ENCODE measurements around the gene ABHD8. TPM values are rescaled to one million over a fixed set of nuclear protein-coding genes. Genes with fewer than 3 reads are reported as not detected.

The ABHD8 gene
- total and polyA plus RNA-seq, 2 donors from 2014 or later = 9.6 to 20.0 TPM

DNA sequence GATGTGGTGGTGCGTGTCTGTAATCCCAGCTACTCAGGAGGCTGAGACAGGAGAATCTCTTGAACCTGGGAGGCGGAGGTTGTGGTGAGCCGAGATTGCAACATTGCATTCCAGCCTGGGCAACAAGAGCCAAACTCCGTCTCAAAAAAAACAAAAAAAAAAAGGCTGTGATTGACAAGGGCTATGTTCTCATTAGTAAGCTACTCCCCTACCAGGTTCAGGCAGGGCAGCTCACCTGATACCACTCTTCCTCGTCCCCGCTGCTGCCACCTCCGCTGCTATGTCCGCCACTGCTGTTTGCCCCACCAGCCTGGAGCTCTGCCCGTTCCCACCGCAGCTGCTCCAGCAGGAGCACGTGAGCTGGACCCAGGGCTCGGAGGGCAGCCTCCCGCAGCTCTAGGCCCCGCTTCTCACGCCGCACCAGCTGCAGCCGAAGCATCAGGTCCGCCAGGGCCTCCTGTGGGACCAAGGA, 48.0 kb downstream of the ABHD8 start:
- Histone ChIP-seq H3K9me3 (ENCODE audit: control insufficient read depth in 2 of 3, insufficient read depth in 1 of 3, low read length in 3 of 3) (peaks cover 0 to 9% (median 0%) of the 10 kb centered on the region in 3 donors), H3K4me1 (ENCODE audit: control insufficient read depth in 2 of 3, insufficient read depth in 2 of 3, low read depth in 1 of 3, low read length in 3 of 3) (no peaks in the 10 kb centered on the region), H3K36me3 (ENCODE audit: control insufficient read depth in 2 of 3, insufficient read depth in 3 of 3, low read length in 3 of 3) (no peaks in the 10 kb centered on the region), H3K4me3 (ENCODE audit: low read length in 3 of 3) (no peak overlapping the region), H3K9ac (ENCODE audit: low read length in 3 of 3) (no peak overlapping the region), H3K27me3 (ENCODE audit: control insufficient read depth, insufficient read depth, low read length) (no peaks in the 10 kb centered on the region), H3K27ac (ENCODE audit: low read depth in 2 of 2, low read length in 2 of 2) (no peak overlapping the region)
- peak in 1 of 5 donors; percentile 18 for DNase-seq
- intact Hi-C loops (cut with DNase I) = no loop called here
- FAIRE-seq = no peak
- TF ChIP-seq, protein P1, sequence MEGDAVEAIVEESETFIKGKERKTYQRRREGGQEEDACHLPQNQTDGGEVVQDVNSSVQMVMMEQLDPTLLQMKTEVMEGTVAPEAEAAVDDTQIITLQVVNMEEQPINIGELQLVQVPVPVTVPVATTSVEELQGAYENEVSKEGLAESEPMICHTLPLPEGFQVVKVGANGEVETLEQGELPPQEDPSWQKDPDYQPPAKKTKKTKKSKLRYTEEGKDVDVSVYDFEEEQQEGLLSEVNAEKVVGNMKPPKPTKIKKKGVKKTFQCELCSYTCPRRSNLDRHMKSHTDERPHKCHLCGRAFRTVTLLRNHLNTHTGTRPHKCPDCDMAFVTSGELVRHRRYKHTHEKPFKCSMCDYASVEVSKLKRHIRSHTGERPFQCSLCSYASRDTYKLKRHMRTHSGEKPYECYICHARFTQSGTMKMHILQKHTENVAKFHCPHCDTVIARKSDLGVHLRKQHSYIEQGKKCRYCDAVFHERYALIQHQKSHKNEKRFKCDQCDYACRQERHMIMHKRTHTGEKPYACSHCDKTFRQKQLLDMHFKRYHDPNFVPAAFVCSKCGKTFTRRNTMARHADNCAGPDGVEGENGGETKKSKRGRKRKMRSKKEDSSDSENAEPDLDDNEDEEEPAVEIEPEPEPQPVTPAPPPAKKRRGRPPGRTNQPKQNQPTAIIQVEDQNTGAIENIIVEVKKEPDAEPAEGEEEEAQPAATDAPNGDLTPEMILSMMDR (IDR thresholded peaks at IDR 0.05; ENCODE audit: borderline replicate concordance, extremely low read depth, insufficient read depth) = no peak

DNA sequence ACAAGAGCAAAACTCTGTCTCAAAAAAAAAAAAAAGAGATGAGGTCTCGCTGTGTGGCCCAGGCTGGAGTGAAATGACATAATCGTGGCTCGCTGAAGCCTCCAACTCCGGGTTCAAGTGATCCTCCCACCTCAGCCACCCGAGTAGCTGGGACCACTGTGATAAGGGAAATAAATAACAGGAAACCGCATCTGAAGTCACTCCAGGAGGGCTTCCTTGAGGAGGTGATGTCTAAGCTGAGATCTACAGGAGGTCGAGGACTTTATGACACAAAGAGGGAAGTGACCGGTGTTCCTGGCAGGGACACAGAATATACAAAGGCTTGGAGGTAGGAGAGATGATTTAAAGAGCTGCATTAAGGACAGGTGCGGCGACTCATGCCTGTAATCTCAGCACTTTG, 48.6 kb downstream of the ABHD8 start:
- no peak for FAIRE-seq

GRCh38 chr19:17249887-17250548, 53.2 kb downstream of the ABHD8 start:
- Histone ChIP-seq H3K4me3 (ENCODE audit: low read length in 3 of 3) (no peak overlapping the region), H3K9ac (ENCODE audit: low read length in 3 of 3) (no peak overlapping the region), H3K9me3 (ENCODE audit: control insufficient read depth in 2 of 3, insufficient read depth in 1 of 3, low read length in 3 of 3) (no peaks in the 10 kb centered on the region), H3K27me3 (ENCODE audit: control insufficient read depth, insufficient read depth, low read length) (no peaks in the 10 kb centered on the region), H3K27ac (ENCODE audit: low read depth in 2 of 2, low read length in 2 of 2) (no peak overlapping the region), H3K4me1 (ENCODE audit: control insufficient read depth in 2 of 3, insufficient read depth in 2 of 3, low read depth in 1 of 3, low read length in 3 of 3) (peaks cover 2 to 19% (median 12%) of the 10 kb centered on the region in 3 donors), H3K36me3 (ENCODE audit: control insufficient read depth in 2 of 3, insufficient read depth in 3 of 3, low read length in 3 of 3) (no peaks in the 10 kb centered on the region)
- DNase-seq (peak in 1 of 5 donors; percentile 50), FAIRE-seq (no peak)
- intact Hi-C loops (cut with DNase I) = no loop called here
- TF ChIP-seq, protein P1 (IDR thresholded peaks at IDR 0.05; ENCODE audit: borderline replicate concordance, extremely low read depth, insufficient read depth) = no peak

More for the DNA sequence above, 48.6 kb downstream of the ABHD8 start:
- TF ChIP-seq, protein P1 (IDR thresholded peaks at IDR 0.05; ENCODE audit: borderline replicate concordance, extremely low read depth, insufficient read depth) = no peak
- no peaks in the 10 kb centered on the region for H3K27me3 ChIP-seq (ENCODE audit: control insufficient read depth, insufficient read depth, low read length)
- intact Hi-C loops (cut with DNase I) = no loop called here
- DNase-seq = no peak
- H3K9me3 ChIP-seq (ENCODE audit: control insufficient read depth in 2 of 3, insufficient read depth in 1 of 3, low read length in 3 of 3) = peaks cover 0 to 5% (median 0%) of the 10 kb centered on the region in 3 donors
- no peak overlapping the region for H3K9ac ChIP-seq (ENCODE audit: low read length in 3 of 3)
- no peak overlapping the region for H3K27ac ChIP-seq (ENCODE audit: low read depth in 2 of 2, low read length in 2 of 2)
- no peaks in the 10 kb centered on the region for H3K36me3 ChIP-seq (ENCODE audit: control insufficient read depth in 2 of 3, insufficient read depth in 3 of 3, low read length in 3 of 3)
- no peak overlapping the region for H3K4me3 ChIP-seq (ENCODE audit: low read length in 3 of 3)
- no peaks in the 10 kb centered on the region for H3K4me1 ChIP-seq (ENCODE audit: control insufficient read depth in 2 of 3, insufficient read depth in 2 of 3, low read depth in 1 of 3, low read length in 3 of 3)

All from kidney (tissue), 14 donors.